T-helper 1 cell treated with Interleukin-12 subunit alpha and Interleukin-12 subunit beta and Interleukin-4 antibody, amounts not matched to agents 30 μg/mL and 1 μg/mL, for 36 hours (primary cell): ENCODE data around the gene SMIM35.

Experiments
- H3K27ac Mint-ChIP-seq: one replicate; pipeline ENCODE4 v1.8.0; 2021; ENCODE audit warnings: mild to moderate bottlenecking, mixed read lengths
- H3K27me3 Mint-ChIP-seq: one replicate; pipeline ENCODE4 v1.8.0; 2021; ENCODE audit warnings: low read depth, mixed read lengths
- H3K36me3 Mint-ChIP-seq: one replicate; pipeline ENCODE4 v1.8.0; 2021; ENCODE audit warnings: low read depth, mixed read lengths
- H3K4me1 Mint-ChIP-seq: one replicate; pipeline ENCODE4 v1.8.0; 2021; ENCODE audit warnings: low read depth, mixed read lengths
- H3K4me3 Mint-ChIP-seq: one replicate; pipeline ENCODE4 v1.8.0; 2021; ENCODE audit warnings: mild to moderate bottlenecking, moderate library complexity, mixed read lengths
- H3K9me3 Mint-ChIP-seq: one replicate; pipeline ENCODE4 v1.8.0; 2021; ENCODE audit warnings: mixed read lengths

SMIM35 gene

DNA sequence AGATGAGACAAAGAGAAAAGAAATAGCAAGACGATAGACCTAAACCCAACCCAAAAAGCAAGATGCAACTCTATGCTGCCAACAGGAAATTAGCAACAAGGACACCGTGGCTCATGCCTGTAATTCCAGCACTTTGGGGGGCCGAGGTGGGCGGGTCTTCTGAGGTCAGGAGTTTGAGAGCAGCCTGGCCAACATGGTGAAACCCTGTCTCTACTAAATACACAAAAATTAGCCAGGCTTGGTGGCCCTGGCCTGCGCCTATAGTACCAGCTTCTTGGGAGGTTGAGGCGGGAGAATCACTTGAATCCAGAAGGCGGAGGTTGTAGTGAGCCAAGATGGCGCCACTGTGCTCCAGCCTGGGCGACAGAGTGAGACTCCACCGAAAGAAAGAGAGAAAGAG, 124.9 kb downstream of the SMIM35 start:
- peaks cover 36% of the 10 kb centered on the region for H3K9me3 Mint-ChIP-seq
- peak overlapping the region; percentile 52 for H3K27ac Mint-ChIP-seq
- H3K4me3 Mint-ChIP-seq = no peak overlapping the region
- peaks cover 32% of the 10 kb centered on the region for H3K4me1 Mint-ChIP-seq
- H3K27me3 Mint-ChIP-seq = no peaks in the 10 kb centered on the region
- H3K36me3 Mint-ChIP-seq = peaks cover 35% of the 10 kb centered on the region

GRCh38 chr11:117960406-117960805, 126.4 kb downstream of the SMIM35 start:
- H3K9me3 Mint-ChIP-seq = peaks cover 45% of the 10 kb centered on the region
- peaks cover 34% of the 10 kb centered on the region for H3K4me1 Mint-ChIP-seq
- peak overlapping the region; percentile 0 for H3K4me3 Mint-ChIP-seq
- H3K36me3 Mint-ChIP-seq = peaks cover 42% of the 10 kb centered on the region
- H3K27ac Mint-ChIP-seq = peak overlapping the region; percentile 72
- no peaks in the 10 kb centered on the region for H3K27me3 Mint-ChIP-seq

DNA sequence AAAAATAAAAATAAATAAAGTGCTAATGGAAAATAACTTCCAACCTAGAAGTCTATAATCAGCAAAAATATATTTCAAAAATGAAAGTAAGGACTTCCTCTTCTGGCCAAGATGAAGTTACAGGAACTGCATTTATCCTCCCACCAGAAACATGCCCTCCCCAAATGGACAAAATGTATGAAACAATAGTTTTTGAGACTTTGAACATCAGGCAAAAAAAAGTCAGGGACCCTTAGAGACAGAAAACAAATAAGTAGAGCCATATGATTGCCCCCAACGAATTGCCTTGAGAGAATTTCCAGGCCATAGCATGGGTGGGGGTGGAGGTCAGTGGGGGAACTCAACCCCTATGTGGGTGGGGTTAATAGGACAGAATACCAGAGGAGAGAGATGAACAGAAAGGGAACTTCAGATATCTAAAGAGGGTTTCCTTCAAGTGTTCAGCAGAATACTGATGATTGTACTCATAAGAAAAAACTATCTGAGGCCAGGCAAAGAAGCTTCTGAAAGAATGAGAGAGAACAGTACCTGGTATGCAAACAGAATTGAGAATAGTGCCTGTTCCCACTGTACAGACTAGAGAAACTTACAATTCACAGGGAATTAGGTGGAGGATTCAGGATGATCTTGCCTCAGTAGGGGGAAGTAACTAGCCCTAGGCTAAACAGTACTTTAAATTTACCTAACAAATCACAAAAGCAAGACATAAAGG, 127.2 kb downstream of the SMIM35 start:
- H3K4me1 Mint-ChIP-seq = peaks cover 34% of the 10 kb centered on the region
- peaks cover 45% of the 10 kb centered on the region for H3K9me3 Mint-ChIP-seq
- H3K4me3 Mint-ChIP-seq = no peak overlapping the region
- H3K27me3 Mint-ChIP-seq = no peaks in the 10 kb centered on the region
- peaks cover 42% of the 10 kb centered on the region for H3K36me3 Mint-ChIP-seq
- peak overlapping the region; percentile 72 for H3K27ac Mint-ChIP-seq

GRCh38 chr11:117958949-117959348, 127.8 kb downstream of the SMIM35 start:
- H3K4me3 Mint-ChIP-seq = no peak overlapping the region
- H3K36me3 Mint-ChIP-seq = peaks cover 42% of the 10 kb centered on the region
- H3K4me1 Mint-ChIP-seq = peaks cover 38% of the 10 kb centered on the region
- H3K27ac Mint-ChIP-seq = peak overlapping the region; percentile 18
- H3K9me3 Mint-ChIP-seq = peaks cover 45% of the 10 kb centered on the region
- no peaks in the 10 kb centered on the region for H3K27me3 Mint-ChIP-seq
